ENCODE results near the gene PBOV1. TPM values are rescaled to one million over a fixed set of nuclear protein-coding genes. Genes with fewer than 3 reads are reported as not detected.

PBOV1 gene
- total RNA-seq, 1 donor from 2014 or later = not detected

- no peak overlapping the region for H3K27ac Mint-ChIP-seq (ENCODE audit: unreplicated experiment)
- H3K4me3 Mint-ChIP-seq (ENCODE audit: unreplicated experiment) = no peak overlapping the region
- H3K27me3 Mint-ChIP-seq (ENCODE audit: unreplicated experiment) = peaks cover 1% of the 10 kb centered on the region
- no peak for TF ChIP-seq CTCF (IDR thresholded peaks at IDR 0.05; ENCODE audit: unreplicated experiment)
- no peaks in the 10 kb centered on the region for H3K4me1 Mint-ChIP-seq (ENCODE audit: unreplicated experiment)
- no peak for DNase-seq (ENCODE audit: low spot score)
- H3K36me3 Mint-ChIP-seq (ENCODE audit: low read depth, unreplicated experiment) = no peaks in the 10 kb centered on the region
- no peaks in the 10 kb centered on the region for H3K9me3 Mint-ChIP-seq (ENCODE audit: unreplicated experiment)
Observed at GRCh38 chr6:138203315-138203714, 15.0 kb downstream of the PBOV1 start.

- TF ChIP-seq CTCF (IDR thresholded peaks at IDR 0.05; ENCODE audit: unreplicated experiment) = no peak
- H3K36me3 Mint-ChIP-seq (ENCODE audit: low read depth, unreplicated experiment) = no peaks in the 10 kb centered on the region
- no peaks in the 10 kb centered on the region for H3K4me1 Mint-ChIP-seq (ENCODE audit: unreplicated experiment)
- no peak for DNase-seq (ENCODE audit: low spot score)
- no peaks in the 10 kb centered on the region for H3K9me3 Mint-ChIP-seq (ENCODE audit: unreplicated experiment)
- no peak overlapping the region for H3K4me3 Mint-ChIP-seq (ENCODE audit: unreplicated experiment)
- H3K27ac Mint-ChIP-seq (ENCODE audit: unreplicated experiment) = no peak overlapping the region
- H3K27me3 Mint-ChIP-seq (ENCODE audit: unreplicated experiment) = peaks cover 1% of the 10 kb centered on the region
Observed at GRCh38 chr6:138201836-138202235, 16.5 kb downstream of the PBOV1 start.

- no peaks in the 10 kb centered on the region for H3K36me3 Mint-ChIP-seq (ENCODE audit: low read depth, unreplicated experiment)
- no peak for TF ChIP-seq CTCF (IDR thresholded peaks at IDR 0.05; ENCODE audit: unreplicated experiment)
- no peak overlapping the region for H3K4me3 Mint-ChIP-seq (ENCODE audit: unreplicated experiment)
- peaks cover 14% of the 10 kb centered on the region for H3K4me1 Mint-ChIP-seq (ENCODE audit: unreplicated experiment)
- H3K27me3 Mint-ChIP-seq (ENCODE audit: unreplicated experiment) = peaks cover 4% of the 10 kb centered on the region
- H3K27ac Mint-ChIP-seq (ENCODE audit: unreplicated experiment) = no peak overlapping the region
- H3K9me3 Mint-ChIP-seq (ENCODE audit: unreplicated experiment) = no peaks in the 10 kb centered on the region
- no peak for DNase-seq (ENCODE audit: low spot score)
Observed at GRCh38 chr6:138198430-138199091, 19.7 kb downstream of the PBOV1 start.

DNA sequence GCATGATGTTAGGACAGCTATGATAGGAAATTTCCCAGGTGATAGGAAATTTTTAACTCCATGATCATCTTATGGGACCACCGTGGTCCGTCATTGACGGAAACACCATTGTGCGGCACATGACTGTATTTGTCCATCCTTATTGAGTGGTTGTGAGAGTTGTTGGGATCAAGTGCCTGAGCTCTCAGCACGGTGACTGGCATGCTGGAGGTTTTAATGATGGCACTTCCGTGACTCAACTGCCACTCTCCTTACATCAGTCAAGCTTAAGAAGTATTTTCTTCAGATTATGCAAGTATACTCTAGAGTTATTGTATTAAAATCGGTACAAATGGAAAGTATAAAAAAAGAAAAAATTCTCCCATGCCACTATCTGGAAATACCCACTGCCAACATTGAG lies 20.7 kb downstream of the PBOV1 start:
- H3K4me3 Mint-ChIP-seq (ENCODE audit: unreplicated experiment) = no peak overlapping the region
- H3K36me3 Mint-ChIP-seq (ENCODE audit: low read depth, unreplicated experiment) = no peaks in the 10 kb centered on the region
- H3K27me3 Mint-ChIP-seq (ENCODE audit: unreplicated experiment) = peaks cover 4% of the 10 kb centered on the region
- peaks cover 14% of the 10 kb centered on the region for H3K4me1 Mint-ChIP-seq (ENCODE audit: unreplicated experiment)
- H3K9me3 Mint-ChIP-seq (ENCODE audit: unreplicated experiment) = no peaks in the 10 kb centered on the region
- H3K27ac Mint-ChIP-seq (ENCODE audit: unreplicated experiment) = no peak overlapping the region
- DNase-seq (ENCODE audit: low spot score) = no peak
- no peak for TF ChIP-seq CTCF (IDR thresholded peaks at IDR 0.05; ENCODE audit: unreplicated experiment)

DNA sequence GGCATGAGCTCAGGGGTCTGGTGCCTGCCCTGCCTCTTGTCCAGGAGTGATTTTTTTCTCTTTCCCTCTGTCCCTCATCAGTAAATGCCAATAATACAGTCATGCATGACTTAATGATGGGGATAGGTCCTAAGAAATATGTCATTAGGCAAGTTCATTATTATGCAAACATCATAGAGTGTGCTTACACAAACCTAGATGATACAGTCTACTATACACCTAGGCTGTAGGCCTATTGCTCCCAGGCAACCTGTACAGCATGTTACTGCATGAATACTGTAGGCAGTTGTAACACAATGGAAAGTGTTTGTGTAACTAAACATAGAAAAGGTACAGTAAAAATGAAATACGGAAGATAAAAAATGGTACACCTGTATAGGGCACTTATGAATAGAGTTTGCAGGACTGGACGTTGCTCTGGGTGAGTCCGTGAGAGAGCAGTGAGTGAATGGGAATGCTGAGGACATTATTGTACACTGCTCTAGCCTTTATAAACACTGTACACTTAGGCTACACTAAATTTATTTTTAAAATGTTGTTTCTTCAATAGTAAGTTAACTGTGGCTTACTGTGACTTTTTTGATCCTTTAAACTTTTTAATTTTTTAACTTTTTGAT lies 22.1 kb downstream of the PBOV1 start:
- no peak overlapping the region for H3K4me3 Mint-ChIP-seq (ENCODE audit: unreplicated experiment)
- H3K27ac Mint-ChIP-seq (ENCODE audit: unreplicated experiment) = no peak overlapping the region
- peaks cover 14% of the 10 kb centered on the region for H3K4me1 Mint-ChIP-seq (ENCODE audit: unreplicated experiment)
- no peaks in the 10 kb centered on the region for H3K9me3 Mint-ChIP-seq (ENCODE audit: unreplicated experiment)
- no peak for TF ChIP-seq CTCF (IDR thresholded peaks at IDR 0.05; ENCODE audit: unreplicated experiment)
- no peak for DNase-seq (ENCODE audit: low spot score)
- peaks cover 4% of the 10 kb centered on the region for H3K27me3 Mint-ChIP-seq (ENCODE audit: unreplicated experiment)
- H3K36me3 Mint-ChIP-seq (ENCODE audit: low read depth, unreplicated experiment) = no peaks in the 10 kb centered on the region

Data from endothelial cell (in vitro differentiated cells).